Stimulated activated memory B cell treated with anti-CD40 and anti-IgM and Interleukin-4, amounts not matched to agents 10 μg/mL and 1 μg/mL and 100 μg/mL, for 72 hours (primary cell): ENCODE data around the gene PGRMC1.
A peak's percentile ranks its signal among the peaks of the same experiment; 100 is the strongest.
"Not testable (repeated sequence)": the region's sequence is repeated elsewhere in the genome, so short reads cannot be mapped to it uniquely, and the experiment has no call there.

Experiments used
- ATAC-seq: fragments of 150-1000 bp; cut with Tn5 transposase; 2 replicates; pipeline ENCODE4 v1.10.0; 2021
- H3K27ac Mint-ChIP-seq: one replicate; pipeline ENCODE4 v1.8.0; 2022; ENCODE audit warnings: mild to moderate bottlenecking, mixed read lengths
- H3K27me3 Mint-ChIP-seq: one replicate; pipeline ENCODE4 v1.8.0; 2022; ENCODE audit warnings: mixed read lengths
- H3K36me3 Mint-ChIP-seq: one replicate; pipeline ENCODE4 v1.8.0; 2022; ENCODE audit warnings: mixed read lengths
- H3K4me1 Mint-ChIP-seq: one replicate; pipeline ENCODE4 v1.8.0; 2022; ENCODE audit warnings: mixed read lengths
- H3K4me3 Mint-ChIP-seq: one replicate; pipeline ENCODE4 v1.8.0; 2022; ENCODE audit warnings: mild to moderate bottlenecking, moderate library complexity, mixed read lengths
- H3K9me3 Mint-ChIP-seq: one replicate; pipeline ENCODE4 v1.8.0; 2022; ENCODE audit warnings: mixed read lengths

PGRMC1 gene

GRCh38 chrX:119252716-119253115 lies 16.6 kb downstream of the PGRMC1 start:
- peaks cover 9% of the 10 kb centered on the region for H3K27me3 Mint-ChIP-seq
- no peak for ATAC-seq
- no peaks in the 10 kb centered on the region for H3K4me1 Mint-ChIP-seq
- H3K36me3 Mint-ChIP-seq = peaks cover 6% of the 10 kb centered on the region
- no peaks in the 10 kb centered on the region for H3K9me3 Mint-ChIP-seq
- H3K27ac Mint-ChIP-seq = no peak overlapping the region
- no peak overlapping the region for H3K4me3 Mint-ChIP-seq

GRCh38 chrX:119266364-119266995 lies 30.4 kb downstream of the PGRMC1 start:
- H3K4me1 Mint-ChIP-seq = no peaks in the 10 kb centered on the region

GRCh38 chrX:119267115-119267514 lies 31.0 kb downstream of the PGRMC1 start:
- H3K9me3 Mint-ChIP-seq, H3K4me3 Mint-ChIP-seq, ATAC-seq, H3K27ac Mint-ChIP-seq, H3K27me3 Mint-ChIP-seq, H3K36me3 Mint-ChIP-seq, H3K4me1 Mint-ChIP-seq: not testable (repeated sequence)

More at GRCh38 chrX:119266364-119266995, 30.4 kb downstream of the PGRMC1 start:
- Mint-ChIP-seq H3K36me3 (no peaks in the 10 kb centered on the region), H3K9me3 (no peaks in the 10 kb centered on the region), H3K27me3 (peaks cover 8% of the 10 kb centered on the region), H3K4me3 (no peak overlapping the region), H3K27ac (no peak overlapping the region)
- no peak for ATAC-seq

- no peaks in the 10 kb centered on the region for H3K9me3 Mint-ChIP-seq
- H3K4me1 Mint-ChIP-seq = peaks cover 7% of the 10 kb centered on the region
- no peaks in the 10 kb centered on the region for H3K36me3 Mint-ChIP-seq
- H3K27me3 Mint-ChIP-seq = no peaks in the 10 kb centered on the region
- ATAC-seq = no peak
- H3K4me3 Mint-ChIP-seq = peak overlapping the region; percentile 64
- H3K27ac Mint-ChIP-seq = no peak overlapping the region
These were observed 36.9 kb downstream of the PGRMC1 start for GRCh38 chrX:119272882-119273419.

GRCh38 chrX:119273420-119274192 lies 37.5 kb downstream of the PGRMC1 start:
- Mint-ChIP-seq H3K4me1 (peaks cover 7% of the 10 kb centered on the region), H3K4me3 (peak overlapping the region; percentile 64), H3K27ac (no peak overlapping the region), H3K9me3 (no peaks in the 10 kb centered on the region), H3K36me3 (no peaks in the 10 kb centered on the region), H3K27me3 (no peaks in the 10 kb centered on the region)
- ATAC-seq = peak; percentile 81

GRCh38 chrX:119282347-119282746 lies 46.3 kb downstream of the PGRMC1 start:
- not testable (repeated sequence) for H3K4me1 Mint-ChIP-seq, H3K9me3 Mint-ChIP-seq, H3K27ac Mint-ChIP-seq

GRCh38 chrX:119288890-119289393 lies 52.9 kb downstream of the PGRMC1 start:
- Mint-ChIP-seq H3K36me3 (no peaks in the 10 kb centered on the region), H3K27me3 (peaks cover 7% of the 10 kb centered on the region), H3K27ac (no peak overlapping the region), H3K4me1 (no peaks in the 10 kb centered on the region), H3K9me3 (no peaks in the 10 kb centered on the region), H3K4me3 (no peak overlapping the region)
- ATAC-seq = no peak

More at GRCh38 chrX:119282347-119282746, 46.3 kb downstream of the PGRMC1 start:
- H3K4me3 Mint-ChIP-seq, H3K36me3 Mint-ChIP-seq, ATAC-seq: not testable (repeated sequence)
- H3K27me3 Mint-ChIP-seq = peaks cover 16% of the 10 kb centered on the region

GRCh38 chrX:119290476-119290875 lies 54.4 kb downstream of the PGRMC1 start:
- Mint-ChIP-seq H3K27me3 (no peaks in the 10 kb centered on the region), H3K4me1 (no peaks in the 10 kb centered on the region), H3K9me3 (no peaks in the 10 kb centered on the region), H3K27ac (no peak overlapping the region), H3K4me3 (no peak overlapping the region), H3K36me3 (no peaks in the 10 kb centered on the region)
- ATAC-seq = no peak

- H3K9me3 Mint-ChIP-seq, H3K4me1 Mint-ChIP-seq, H3K4me3 Mint-ChIP-seq, H3K36me3 Mint-ChIP-seq, H3K27ac Mint-ChIP-seq, H3K27me3 Mint-ChIP-seq, ATAC-seq: not testable (repeated sequence)
These were observed 55.2 kb downstream of the PGRMC1 start for GRCh38 chrX:119291246-119291645.

- Mint-ChIP-seq H3K4me3 (no peak overlapping the region), H3K4me1 (no peaks in the 10 kb centered on the region), H3K27me3 (no peaks in the 10 kb centered on the region), H3K9me3 (no peaks in the 10 kb centered on the region), H3K36me3 (no peaks in the 10 kb centered on the region), H3K27ac (no peak overlapping the region)
- ATAC-seq = no peak
These were observed 56.4 kb downstream of the PGRMC1 start for GRCh38 chrX:119292445-119292844.
